GM19468 (cell line): Measurements from ENCODE around the gene FAM241B.

ENCODE experiments used
- ATAC-seq: cut with Tn5 transposase; IDR thresholded peaks from one replicate; pipeline ENCODE4 v1.9.1; 2021; ENCODE audit warnings: mild to moderate bottlenecking, moderate library complexity, moderate number of reproducible peaks; ENCODE audit not compliant: unreplicated experiment; ENCODE audit errors: extremely low read depth

The FAM241B gene

DNA sequence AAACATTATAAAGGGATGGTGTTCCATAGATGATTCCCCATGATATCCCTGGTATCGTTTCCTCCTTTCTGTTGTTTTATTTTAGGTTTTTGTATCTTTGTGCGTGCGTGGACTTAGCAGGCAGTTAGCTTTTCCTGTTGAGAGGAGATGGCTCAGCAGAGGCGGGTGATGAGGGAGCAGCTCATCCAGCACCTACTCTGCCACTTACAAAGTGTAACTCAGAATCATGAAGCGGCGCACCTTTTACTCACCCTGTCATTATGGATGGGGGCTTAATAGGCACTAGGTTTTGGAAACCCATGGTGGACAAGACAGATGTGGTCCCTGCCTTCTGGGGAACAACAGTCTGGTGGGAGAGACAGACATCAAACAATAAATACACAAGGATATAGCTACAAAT lies 17.1 kb downstream of the FAM241B start:
- ATAC-seq = no peak

DNA sequence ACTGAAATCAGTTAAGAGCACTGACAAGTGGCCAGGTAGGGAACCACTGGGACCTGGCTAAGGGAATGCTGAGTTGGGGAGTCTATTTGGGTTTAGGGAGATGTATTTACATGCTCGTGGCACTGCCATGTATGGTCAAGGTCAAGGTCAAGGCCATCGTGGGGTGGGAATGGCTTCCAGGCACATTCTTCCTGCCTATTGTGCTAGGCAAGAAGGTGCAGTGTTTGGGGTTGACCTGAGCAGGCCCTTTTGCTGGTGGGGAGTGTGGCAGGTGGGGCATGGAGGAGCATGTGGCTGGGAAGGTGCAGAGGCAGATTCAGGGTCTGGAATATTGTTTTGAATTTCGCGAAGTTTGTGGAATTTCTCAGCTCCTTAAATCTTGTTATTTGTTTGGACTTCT lies 17.8 kb downstream of the FAM241B start:
- ATAC-seq = no peak

- no peak for ATAC-seq
Observed at GRCh38 chr10:69648461-69648860, 18.4 kb downstream of the FAM241B start.

GRCh38 chr10:69649786-69650550 lies 19.9 kb downstream of the FAM241B start:
- ATAC-seq = no peak

DNA sequence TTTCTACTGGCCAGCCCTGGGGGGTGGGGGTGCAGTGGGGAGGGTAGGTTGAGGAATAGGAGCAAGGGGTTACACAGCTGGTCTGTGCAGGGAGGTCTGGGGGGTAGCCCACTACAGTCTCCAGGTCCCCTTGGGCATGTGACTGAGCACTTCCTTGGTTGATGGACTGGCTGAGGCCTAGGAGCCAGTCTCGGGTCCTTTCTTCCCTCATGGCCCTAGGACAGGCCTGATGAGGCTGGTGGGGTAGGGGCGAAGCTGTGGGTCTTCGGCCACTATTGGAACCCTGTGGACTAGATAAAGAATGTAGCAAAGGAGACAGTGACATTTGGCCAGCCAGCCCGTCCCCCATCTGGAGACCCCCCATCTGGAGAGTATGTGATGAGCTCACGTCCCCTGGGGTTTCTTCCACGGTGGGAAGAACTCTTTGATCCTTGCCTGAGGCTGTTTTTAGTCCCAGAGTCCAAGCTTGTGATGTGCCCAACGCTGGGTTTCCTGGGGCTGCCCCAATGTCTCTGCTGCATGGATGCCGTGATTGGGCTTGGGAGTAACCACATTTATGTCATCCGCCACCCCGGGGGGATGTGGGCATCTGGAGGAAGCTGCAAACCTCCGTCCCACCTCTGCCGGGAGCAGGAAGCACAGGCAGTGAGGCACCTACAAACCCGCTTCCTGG lies 20.7 kb downstream of the FAM241B start:
- no peak for ATAC-seq

- ATAC-seq = no peak
Observed at GRCh38 chr10:69651362-69651761, 21.3 kb downstream of the FAM241B start.

GRCh38 chr10:69652111-69652856 lies 22.2 kb downstream of the FAM241B start:
- ATAC-seq = no peak

DNA sequence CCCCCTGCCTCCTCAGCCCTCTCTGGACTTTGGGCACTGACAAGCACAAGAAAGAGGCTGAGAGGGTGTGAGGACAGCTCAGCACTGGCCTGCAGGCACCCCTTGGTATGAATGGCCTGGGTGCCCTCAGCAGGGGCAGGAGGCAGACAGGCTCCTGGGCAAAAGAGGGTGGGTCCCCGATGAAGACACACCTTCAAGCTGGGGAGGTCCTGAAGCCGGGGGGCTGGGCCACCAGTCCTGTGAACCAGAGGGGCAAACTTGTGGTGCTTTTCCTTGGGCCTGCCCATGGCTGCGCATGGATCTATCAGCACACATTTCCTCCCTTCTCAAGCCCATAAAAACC lies 22.8 kb downstream of the FAM241B start:
- no peak for ATAC-seq

DNA sequence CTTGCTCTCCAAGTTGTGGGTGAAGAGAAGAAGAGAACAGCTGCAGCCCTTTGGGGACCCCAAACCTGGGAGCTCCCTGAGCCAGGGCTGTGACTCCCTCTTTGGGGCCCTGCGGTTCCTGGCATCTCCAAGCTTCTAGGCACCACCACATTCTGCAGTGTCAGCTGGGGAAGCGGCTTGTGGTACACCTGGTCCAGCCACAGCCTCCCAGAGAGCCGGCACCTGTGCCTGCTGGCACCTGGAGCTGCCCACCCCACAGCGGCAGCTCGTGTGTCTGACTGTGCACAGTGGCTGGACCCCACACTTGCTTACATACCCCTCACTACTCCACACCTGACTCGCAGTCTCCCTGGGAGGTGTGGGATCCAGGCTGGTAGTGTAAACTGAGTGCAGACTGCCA lies 23.5 kb downstream of the FAM241B start:
- no peak for ATAC-seq

- ATAC-seq = no peak
Observed at GRCh38 chr10:69655124-69655867, 25.2 kb downstream of the FAM241B start.

DNA sequence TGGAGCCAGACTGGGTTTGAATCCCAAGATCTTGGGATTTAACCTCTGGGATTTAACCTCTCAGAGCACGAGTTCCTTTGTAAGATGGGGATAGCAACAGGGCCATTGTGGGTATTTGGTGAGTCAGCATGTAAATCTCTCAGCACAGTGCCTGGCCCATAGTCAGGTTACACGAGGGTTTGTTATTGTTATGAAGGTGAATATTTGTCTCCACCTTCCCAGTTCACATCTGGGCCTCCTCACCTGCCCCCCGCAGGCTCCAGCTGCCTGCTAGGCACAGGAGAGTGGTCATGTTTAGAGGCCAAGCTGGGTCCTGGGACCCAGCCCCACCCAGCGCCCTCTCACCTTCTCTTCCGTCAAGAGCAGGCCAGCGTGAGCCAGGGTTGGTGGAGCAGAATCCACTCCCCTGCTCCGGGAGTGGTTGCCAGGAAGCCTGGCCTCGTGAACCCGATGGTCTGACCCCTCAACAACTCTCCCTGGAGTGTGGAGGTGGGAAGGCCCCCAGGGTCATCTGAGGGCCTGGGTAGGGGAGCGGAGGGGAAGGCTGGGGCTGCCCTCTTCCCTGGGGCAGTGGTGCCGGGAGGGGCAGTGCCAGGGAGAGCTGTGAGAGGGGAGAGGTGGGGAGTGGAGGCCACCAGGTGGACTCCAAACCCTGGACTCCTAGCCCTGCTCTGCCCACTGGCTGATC lies 26.0 kb downstream of the FAM241B start:
- no peak for ATAC-seq

- ATAC-seq = no peak
Observed at GRCh38 chr10:69656742-69657269, 26.8 kb downstream of the FAM241B start.

GRCh38 chr10:69657430-69657829 lies 27.4 kb downstream of the FAM241B start:
- no peak for ATAC-seq

- ATAC-seq = no peak
Observed at GRCh38 chr10:69657866-69658265, 27.8 kb downstream of the FAM241B start.

DNA sequence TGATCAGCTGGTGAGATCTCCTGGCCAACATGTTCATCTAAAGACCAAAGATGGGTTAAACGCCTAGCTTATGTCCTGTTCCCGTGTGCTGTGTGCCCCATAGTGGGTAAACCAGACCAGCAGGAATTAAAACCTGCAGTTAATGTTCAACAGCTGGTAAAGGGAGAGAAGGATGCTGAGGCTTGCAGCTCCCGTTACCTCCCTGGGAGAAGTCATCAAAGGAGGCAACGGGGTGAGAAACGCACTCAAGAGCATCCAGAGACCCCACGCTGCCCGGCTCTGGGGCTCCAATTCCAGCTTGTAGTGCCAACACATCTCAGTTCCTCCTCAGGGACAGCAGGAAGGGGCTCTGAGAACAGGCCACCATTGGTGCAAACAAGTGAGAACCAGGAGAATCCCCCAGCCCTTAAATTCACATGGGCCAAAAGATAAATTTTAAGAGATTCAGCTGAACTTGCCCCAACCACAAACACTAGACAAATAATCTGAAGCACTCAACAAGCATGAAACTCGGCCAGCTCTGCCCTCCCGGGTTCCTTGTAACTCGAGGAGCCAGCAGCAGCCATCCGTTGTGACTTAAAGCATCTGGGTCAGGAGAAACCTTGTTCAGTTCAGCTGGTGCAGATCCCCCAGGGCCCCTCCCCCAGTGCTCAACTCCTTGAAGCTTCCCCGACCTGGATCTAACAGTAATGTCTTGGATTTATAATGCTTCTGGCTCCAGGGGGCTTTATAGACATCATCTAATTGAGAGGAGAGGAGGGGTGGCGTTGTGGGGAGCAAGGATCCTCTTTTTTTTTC lies 29.4 kb downstream of the FAM241B start:
- ATAC-seq = no peak

DNA sequence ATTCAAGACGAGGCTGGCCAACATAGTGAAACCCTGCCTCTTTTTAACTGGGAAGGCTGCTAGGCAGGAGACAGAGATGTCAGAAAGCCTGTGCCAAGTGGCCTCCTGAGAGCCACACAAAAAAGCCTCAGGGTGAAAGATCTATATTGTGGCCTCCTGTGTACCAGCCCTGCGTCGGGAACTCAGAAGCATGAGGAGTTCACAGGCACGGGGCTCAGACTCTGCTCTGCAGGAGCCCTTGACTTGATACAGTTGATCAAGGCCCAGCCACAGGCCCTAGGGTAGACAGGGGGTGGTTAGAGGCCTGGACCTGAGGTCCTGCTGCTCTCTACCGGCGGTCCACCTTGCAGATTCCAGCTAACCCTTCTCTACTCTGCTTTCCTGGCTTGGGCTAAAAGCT lies 30.2 kb downstream of the FAM241B start:
- no peak for ATAC-seq

GRCh38 chr10:69661414-69662172 lies 31.5 kb downstream of the FAM241B start:
- ATAC-seq = no peak

DNA sequence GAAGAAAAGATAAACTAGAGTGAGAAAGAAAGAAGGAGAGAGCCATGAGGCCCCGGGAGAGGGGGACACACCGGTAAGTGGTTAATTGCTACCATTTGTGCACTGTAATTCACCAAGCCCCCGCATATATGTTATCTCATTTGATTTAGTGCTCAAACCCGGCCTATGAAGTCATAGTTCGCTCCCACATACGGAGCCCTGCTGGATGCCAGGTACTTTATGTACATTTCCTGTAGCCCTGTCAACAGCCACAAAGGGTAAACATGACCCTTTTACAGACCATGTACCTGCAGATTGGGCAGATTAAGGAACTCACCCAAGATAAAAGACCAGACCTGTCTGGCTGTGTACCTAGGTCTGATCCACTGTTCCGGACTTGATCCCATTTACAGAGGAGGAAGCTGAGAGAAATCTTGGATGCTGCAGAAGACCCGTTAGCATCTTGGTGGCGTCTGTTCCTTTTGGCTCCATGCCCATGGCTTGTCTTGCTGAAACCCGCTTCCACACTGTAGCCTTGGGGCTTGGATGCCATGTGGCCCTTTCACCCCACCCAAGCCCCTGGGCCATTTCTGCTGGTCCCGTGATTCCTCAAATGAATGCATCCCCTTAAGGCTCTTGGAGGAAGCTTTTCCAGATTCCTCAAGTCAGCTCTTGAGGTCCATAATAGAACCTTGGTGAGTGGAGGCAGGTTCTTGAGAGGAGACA lies 32.3 kb downstream of the FAM241B start:
- no peak for ATAC-seq
